Fibroblast of skin of back (primary cell): ENCODE measurements around the gene WNK1.

Source experiments
- DNase-seq: peaks from one replicate; pipeline ENCODE4 v3.0.0-alpha.2; 2013

Gene WNK1

DNA sequence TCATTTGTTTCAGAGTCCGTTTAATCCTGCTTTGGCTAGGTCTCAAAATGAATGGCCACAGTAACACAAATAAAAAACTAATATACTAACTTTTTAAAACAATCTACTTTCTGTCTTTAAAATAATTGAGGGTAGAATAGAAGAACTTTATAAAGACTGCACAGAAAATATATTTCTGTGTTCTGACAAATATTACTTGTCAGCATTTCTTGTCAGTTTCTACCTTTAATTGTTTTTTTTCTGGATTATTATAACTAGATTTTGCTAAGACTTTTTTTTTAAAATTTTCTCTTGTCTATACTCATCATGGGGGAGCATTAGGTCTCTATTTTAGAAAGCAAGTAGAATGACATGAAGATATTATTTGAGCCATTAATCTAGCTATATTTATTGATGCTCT, 110.9 kb downstream of the WNK1 start:
- no peak for DNase-seq

DNA sequence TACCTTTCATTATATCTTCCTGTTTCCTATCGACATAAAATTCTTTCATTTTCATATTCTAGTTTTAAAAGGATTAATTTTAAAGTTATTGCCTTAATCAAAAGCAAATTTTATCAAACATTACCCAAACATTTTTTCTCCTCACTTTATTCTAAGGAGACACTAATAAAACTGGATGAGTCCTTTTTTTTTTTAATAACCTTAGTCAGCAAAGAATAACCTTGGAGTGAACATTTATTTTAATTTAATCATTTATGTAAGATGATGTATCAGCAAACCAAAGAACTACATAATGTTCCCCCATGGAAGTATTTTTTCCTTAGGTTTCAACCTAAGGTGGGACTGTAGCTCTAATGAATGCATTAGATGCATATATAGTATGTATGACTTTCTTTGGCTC, 113.2 kb downstream of the WNK1 start:
- DNase-seq: no peak

DNA sequence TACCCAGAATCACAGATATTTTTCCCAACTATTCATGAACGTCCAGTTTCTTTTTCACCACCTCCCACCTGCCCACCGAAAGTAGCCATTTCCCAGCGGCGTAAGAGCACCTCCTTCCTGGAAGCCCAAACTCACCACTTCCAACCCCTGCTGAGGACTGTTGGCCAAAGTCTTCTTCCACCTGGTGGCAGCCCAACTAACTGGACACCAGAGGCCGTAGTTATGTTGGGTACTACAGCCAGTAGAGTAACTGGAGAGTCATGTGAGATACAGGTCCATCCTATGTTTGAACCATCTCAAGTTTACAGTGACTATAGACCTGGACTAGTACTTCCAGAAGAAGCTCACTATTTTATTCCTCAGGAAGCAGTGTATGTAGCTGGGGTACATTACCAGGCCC, 115.5 kb downstream of the WNK1 start:
- DNase-seq: no peak

DNA sequence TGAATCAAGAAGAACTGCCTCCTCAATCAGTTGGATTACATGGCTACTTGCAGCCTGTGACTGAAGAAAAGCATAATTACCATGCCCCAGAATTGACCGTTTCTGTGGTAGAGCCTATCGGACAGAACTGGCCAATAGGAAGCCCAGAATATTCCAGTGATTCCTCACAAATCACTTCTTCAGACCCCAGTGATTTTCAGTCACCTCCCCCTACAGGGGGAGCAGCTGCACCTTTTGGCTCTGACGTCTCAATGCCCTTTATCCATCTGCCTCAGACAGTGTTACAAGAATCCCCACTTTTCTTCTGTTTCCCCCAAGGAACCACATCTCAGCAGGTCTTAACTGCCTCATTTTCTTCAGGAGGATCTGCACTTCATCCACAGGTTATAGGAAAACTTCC, 116.3 kb downstream of the WNK1 start:
- no peak for DNase-seq

DNA sequence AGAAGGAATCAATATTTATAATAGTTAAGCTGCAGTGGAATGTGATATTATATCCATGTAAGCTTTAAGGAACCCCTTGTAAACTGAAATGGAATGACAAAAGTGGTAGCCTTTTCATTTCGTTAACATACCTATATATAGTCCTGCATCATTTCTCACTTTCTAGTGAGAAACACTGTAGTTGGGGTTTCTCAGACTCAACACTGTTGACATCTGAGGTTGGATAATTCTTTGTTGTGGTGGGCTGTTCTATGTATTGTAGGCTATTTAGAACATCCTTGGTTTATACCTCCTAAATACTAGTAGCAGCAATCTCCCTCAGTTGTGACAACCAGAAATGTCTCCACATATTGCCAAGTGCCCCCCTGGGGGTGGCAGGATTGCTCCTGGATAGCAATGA, 118.0 kb downstream of the WNK1 start:
- DNase-seq: no peak

- DNase-seq: peak; percentile 5
These were observed 121.6 kb downstream of the WNK1 start for GRCh38 chr12:873954-874353.

GRCh38 chr12:879641-880040, 127.3 kb downstream of the WNK1 start:
- peak; percentile 43 for DNase-seq

DNA sequence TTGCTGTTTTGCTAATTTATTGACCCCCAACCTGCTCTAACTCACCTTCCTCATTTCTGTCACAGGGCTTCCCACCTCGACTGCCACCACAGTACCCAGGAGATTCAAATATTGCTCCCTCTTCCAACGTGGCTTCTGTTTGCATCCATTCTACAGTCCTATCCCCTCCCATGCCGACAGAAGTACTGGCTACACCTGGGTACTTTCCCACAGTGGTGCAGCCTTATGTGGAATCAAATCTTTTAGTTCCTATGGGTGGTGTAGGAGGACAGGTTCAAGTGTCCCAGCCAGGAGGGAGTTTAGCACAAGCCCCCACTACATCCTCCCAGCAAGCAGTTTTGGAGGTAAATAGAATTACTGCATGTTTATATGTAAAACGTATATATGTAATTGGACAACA, 128.3 kb downstream of the WNK1 start:
- no peak for DNase-seq

DNA sequence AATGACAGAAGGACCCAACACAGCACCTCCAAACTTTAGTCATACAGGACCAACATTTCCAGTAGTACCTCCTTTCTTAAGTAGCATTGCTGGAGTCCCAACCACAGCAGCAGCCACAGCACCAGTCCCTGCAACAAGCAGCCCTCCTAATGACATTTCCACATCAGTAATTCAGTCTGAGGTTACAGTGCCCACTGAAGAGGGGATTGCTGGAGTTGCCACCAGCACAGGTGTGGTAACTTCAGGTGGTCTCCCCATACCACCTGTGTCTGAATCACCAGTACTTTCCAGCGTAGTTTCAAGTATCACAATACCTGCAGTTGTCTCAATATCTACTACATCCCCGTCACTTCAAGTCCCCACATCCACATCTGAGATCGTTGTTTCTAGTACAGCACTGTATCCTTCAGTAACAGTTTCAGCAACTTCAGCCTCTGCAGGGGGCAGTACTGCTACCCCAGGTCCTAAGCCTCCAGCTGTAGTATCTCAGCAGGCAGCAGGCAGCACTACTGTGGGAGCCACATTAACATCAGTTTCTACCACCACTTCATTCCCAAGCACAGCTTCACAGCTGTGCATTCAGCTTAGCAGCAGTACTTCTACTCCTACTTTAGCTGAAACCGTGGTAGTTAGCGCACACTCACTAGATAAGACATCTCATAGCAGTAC, 132.5 kb downstream of the WNK1 start:
- no peak for DNase-seq

DNA sequence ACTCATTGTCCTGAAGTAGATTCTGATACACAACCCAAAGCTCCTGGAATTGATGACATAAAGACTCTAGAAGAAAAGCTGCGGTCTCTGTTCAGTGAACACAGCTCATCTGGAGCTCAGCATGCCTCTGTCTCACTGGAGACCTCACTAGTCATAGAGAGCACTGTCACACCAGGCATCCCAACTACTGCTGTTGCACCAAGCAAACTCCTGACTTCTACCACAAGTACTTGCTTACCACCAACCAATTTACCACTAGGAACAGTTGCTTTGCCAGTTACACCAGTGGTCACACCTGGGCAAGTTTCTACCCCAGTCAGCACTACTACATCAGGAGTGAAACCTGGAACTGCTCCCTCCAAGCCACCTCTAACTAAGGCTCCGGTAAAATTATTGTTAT, 133.3 kb downstream of the WNK1 start:
- DNase-seq: no peak

GRCh38 chr12:886206-886605, 133.8 kb downstream of the WNK1 start:
- DNase-seq: no peak

- DNase-seq: no peak
These were observed 141.8 kb downstream of the WNK1 start for GRCh38 chr12:894226-894625.

GRCh38 chr12:896031-896430, 143.7 kb downstream of the WNK1 start:
- DNase-seq: no peak

GRCh38 chr12:897386-897785, 145.0 kb downstream of the WNK1 start:
- no peak for DNase-seq

DNA sequence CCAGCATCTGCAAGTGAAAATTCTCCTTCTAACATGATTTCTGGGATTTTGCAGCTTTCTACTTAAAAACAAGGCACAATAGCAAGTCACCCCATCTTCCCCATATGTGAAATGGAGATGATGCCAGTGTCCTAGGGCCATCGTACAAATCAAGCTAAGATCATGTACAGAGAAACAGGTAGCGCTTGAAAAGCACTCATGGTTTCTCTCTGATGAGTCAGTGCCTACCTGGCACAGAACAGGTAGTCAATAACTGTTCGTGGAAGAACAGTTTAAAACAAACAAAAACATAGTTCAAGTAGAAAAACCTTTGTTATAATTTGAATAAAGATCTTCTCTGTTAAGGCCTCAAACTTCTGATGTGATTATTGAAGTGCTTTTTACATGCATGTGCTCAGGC, 150.2 kb downstream of the WNK1 start:
- DNase-seq: no peak

- DNase-seq: no peak
These were observed 150.7 kb downstream of the WNK1 start for GRCh38 chr12:903055-903454.

- DNase-seq: no peak
These were observed 151.6 kb downstream of the WNK1 start for GRCh38 chr12:904010-904414.

DNA sequence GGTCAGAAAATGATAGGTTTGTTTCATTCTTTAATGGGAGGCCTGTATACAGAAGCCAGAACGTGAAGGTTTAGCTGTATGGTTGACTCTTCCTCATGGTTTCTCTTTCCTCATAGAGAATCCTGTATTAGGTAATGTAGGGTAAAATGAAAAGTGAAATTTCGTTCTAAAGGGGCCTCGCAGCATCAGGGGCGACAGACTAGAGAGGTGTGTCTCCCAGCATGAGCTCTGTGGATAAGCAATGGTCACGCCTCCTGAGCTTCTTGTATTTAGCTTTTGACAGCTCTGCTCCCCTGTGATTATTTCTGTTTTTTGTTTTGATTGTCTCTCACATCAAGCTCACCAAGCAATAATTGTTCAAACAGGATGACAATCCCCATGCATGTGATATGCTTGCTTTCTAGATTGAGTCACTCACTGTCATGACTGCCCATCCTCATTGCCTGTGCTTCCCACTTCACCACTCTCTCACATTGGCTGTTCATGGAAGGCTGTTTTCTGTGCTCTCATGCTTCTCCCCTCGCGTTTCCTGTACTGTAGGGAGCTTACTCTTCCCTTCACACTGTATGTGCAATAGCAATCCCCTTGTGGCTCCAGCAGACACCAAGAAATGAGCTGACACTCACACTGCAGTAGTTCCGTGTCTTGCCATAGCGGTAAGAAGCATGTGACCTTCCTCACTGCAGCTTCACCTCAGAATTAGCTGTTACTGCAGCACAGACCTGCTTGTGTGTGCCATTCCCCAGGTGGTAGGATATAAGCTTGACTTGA, 153.1 kb downstream of the WNK1 start:
- DNase-seq: peak; percentile 8

GRCh38 chr12:906062-906585, 153.7 kb downstream of the WNK1 start:
- DNase-seq: peak; percentile 20

DNA sequence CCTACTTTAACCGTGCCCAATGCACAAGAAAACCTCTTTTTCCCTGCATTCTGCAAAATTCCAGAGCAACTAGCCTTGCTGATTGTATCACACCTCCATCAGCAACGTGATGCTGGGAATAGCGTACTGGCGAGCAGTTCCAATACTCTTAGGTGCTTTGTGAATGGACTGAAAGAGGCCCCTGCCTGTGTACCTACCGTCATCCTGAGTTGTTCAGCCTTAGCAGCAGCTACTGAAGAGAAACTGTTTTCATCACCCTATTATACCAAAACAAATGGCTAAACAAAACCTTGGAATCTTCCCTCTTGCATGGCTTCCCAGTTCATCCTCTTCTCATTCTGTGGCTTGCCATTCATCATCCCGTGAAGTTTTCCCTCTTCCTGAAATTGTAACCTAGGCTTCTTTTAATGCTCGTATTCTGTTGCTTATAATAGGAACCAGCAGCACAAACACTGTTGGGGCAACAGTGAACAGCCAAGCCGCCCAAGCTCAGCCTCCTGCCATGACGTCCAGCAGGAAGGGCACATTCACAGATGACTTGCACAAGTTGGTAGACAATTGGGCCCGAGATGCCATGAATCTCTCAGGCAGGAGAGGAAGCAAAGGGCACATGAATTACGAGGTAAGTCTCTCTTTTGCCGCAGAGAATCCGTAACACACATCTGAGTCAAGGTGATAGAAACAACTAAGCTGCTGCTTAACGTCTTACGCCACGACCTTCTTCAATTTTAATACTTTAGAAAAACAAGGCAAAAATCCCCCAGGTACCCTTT, 155.2 kb downstream of the WNK1 start:
- no peak for DNase-seq

- no peak for DNase-seq
These were observed 157.5 kb downstream of the WNK1 start for GRCh38 chr12:909861-910260.

- DNase-seq: no peak
These were observed 158.0 kb downstream of the WNK1 start for GRCh38 chr12:910416-910815.

DNA sequence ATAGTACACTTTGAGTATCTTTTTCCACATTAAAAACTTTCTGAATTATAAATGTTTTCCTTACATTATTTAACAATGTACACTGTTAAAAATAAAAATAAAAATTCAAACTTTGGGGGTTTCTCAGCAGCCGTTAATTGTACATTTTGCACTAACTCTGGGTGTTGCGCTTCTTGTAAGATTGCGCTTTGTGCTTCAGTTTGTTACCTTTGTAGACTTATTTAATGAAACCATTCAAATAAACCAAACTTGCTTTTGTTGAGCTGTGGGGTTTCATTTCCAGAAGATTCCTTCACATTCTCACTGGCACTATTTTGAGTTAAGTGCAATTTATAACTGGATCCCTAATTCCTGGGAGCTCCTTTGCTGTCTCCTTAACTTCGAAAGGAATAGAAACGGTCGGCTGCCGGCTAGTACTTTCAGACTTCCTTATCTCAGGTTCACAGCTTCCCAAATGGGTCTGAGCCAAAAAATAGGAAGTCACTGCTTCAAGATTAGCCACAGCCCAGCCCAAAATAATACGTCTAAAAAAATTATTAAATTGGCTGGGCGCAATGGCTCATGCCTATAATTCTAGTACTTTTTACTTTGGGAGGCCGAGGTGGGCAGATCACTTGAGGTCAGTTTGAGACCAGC, 158.9 kb downstream of the WNK1 start:
- DNase-seq: no peak
